ENCODE data around the gene YIPF2.

DNA sequence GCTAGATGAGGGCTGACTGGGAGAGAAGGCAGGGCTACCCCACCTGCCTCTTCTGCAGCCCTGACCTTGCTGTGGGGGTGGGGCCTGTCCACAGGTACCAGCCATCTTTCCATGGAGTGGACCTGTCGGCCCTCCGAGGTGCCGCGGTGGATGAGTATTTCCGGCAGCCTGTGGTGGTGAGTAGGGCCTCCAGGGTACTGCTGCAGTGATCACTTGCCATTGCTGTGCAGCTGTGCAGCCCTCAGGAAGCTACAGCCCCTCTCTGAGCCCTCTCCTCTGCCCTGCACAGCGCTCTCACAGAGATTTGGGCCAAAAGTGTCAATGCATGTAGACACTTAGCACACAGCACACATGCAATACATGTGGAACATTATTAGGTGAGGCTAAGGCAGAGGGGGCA is 11.8 kb downstream of the YIPF2 start:
- TF ChIP-seq, protein P1, sequence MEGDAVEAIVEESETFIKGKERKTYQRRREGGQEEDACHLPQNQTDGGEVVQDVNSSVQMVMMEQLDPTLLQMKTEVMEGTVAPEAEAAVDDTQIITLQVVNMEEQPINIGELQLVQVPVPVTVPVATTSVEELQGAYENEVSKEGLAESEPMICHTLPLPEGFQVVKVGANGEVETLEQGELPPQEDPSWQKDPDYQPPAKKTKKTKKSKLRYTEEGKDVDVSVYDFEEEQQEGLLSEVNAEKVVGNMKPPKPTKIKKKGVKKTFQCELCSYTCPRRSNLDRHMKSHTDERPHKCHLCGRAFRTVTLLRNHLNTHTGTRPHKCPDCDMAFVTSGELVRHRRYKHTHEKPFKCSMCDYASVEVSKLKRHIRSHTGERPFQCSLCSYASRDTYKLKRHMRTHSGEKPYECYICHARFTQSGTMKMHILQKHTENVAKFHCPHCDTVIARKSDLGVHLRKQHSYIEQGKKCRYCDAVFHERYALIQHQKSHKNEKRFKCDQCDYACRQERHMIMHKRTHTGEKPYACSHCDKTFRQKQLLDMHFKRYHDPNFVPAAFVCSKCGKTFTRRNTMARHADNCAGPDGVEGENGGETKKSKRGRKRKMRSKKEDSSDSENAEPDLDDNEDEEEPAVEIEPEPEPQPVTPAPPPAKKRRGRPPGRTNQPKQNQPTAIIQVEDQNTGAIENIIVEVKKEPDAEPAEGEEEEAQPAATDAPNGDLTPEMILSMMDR (IDR thresholded peaks at IDR 0.05; ENCODE audit: insufficient read depth, low read depth, low read length), result no peak
- no peak for TF ChIP-seq EZH2 (IDR thresholded peaks at IDR 0.05; ENCODE audit: insufficient read depth, low read length)

All from astrocyte (in vitro differentiated cells and primary cell).